ENCODE data around the gene SLC12A4.
"Not testable (repeated sequence)": the region's sequence is repeated elsewhere in the genome, so short reads cannot be mapped to it uniquely, and the experiment has no call there.

SLC12A4 gene

DNA sequence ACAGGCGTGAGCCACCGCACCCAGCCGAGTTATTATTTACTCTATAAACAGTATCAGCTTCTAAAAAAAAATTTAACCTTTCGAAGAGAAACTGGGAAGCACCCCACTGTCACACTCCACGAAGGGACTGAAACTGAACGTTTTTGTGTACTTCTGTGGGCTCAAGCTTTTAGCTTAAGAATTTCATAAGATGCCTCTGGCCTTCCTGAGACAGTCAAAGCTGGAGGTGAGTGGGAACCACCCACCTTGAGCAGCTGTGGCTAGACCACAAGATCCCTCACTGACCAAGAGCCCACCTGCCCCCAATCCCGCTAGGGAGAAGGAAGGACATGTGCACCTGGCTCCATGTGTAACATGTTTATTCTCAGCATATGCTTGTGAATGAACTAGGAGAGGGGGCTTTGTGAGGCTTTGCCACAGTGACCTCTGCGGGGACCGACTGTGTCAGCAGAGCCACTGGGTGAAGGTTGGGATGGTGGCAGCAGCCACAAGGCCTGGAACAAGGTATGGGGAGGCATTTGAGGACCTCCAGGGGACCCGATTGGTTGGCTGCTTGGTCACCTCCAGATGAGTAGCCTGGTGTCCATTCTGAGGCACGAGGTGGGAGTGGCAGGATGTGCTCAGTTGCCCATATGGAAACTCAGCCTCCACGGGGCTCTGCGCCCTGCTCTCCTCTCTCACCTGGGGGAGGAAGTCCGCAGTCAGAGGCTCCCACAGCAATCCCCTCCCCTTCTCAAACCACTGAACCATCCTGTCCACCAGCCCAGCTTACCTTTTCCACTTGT is 7.1 kb upstream of the SLC12A4 start:
- TF ChIP-seq CTCF (IDR thresholded peaks at IDR 0.05; ENCODE audit: insufficient read depth, low read depth, low read length, missing control alignments) = no peak
- peak overlapping the region; percentile 1; the same call in 1 of the 2 replicates for H3K4me3 ChIP-seq (ENCODE audit: low read depth, low read length)
- DNase-seq (ENCODE audit: low read depth) = peak; percentile 80

- DNase-seq (ENCODE audit: low read depth); H3K4me3 ChIP-seq (ENCODE audit: low read depth, low read length): not testable (repeated sequence)
Observed at GRCh38 chr16:67972285-67972684, 3.8 kb upstream of the SLC12A4 start.

GRCh38 chr16:67971111-67971510 is 2.7 kb upstream of the SLC12A4 start:
- DNase-seq (ENCODE audit: low read depth) = no peak
- TF ChIP-seq CTCF (IDR thresholded peaks at IDR 0.05; ENCODE audit: insufficient read depth, low read depth, low read length, missing control alignments) = no peak
- H3K4me3 ChIP-seq (ENCODE audit: low read depth, low read length) = no peak overlapping the region

GRCh38 chr16:67969254-67970039 is 1.0 kb upstream of the SLC12A4 start:
- TF ChIP-seq CTCF (IDR thresholded peaks at IDR 0.05; ENCODE audit: insufficient read depth, low read depth, low read length, missing control alignments) = no peak
- peak overlapping the region; percentile 71 for H3K4me3 ChIP-seq (ENCODE audit: low read depth, low read length)
- no peak for DNase-seq (ENCODE audit: low read depth)

DNA sequence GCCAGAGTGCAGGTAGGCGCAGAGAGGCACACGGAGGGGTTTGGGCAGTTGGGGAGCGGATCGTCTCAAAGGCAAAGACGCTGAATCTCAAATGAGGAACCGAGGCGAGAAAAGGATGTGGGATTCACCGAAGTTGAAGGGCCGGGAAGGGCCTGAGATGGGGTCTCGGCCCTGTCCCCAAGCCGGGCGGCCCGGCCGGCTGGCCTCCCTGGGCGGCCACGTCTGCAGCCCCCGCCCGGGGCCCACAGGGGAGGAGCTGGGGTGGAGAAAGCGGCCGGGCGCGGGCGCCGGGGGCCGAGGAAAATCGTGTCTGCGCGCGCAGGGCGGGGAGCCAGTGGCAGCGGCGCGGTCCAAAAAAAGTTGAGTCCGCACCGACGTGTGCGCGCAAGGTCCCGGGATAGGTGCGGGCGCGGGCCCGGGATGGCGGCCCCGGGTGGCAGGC is 458 bp downstream of the SLC12A4 start:
- DNase-seq (ENCODE audit: low read depth) = peak; percentile 43
- TF ChIP-seq CTCF (IDR thresholded peaks at IDR 0.05; ENCODE audit: insufficient read depth, low read depth, low read length, missing control alignments) = no peak
- peak overlapping the region; percentile 71 for H3K4me3 ChIP-seq (ENCODE audit: low read depth, low read length)

DNA sequence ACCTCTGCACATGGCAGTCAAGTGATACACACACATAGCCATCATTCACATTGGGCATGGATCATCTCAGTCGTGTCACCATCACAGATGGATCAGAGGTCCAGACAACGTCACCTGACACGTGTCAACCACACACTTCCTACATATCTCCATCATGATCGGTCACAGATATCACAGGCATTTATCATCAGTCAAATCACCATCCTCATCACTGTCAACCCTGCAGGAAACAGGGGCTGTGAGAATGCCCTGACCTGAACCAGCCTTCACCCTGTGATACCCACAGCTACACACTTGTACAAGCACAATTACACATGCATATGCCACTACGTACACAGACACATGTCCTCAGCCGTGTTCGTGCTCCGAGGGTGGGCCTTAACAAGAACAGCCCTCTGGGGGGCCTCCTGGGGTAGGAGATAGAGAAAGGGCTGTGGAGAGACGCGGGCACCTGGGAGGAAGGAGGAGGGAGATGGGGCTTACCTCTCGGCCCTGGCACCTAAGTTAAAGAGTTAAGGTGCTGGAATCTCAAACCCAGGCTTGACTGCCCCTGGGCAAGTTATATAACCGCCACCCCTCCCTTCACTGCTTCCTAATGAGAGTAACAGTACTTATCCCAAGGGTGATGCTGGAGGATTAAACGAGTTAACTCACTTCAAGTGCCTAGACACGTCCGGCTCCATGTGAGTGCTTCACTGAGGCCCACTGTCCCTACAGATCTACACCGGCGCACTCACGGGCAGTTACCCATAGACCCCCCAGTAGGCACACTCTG is 1.1 kb downstream of the SLC12A4 start:
- TF ChIP-seq CTCF (IDR thresholded peaks at IDR 0.05; ENCODE audit: insufficient read depth, low read depth, low read length, missing control alignments) = no peak
- peak overlapping the region; percentile 71 for H3K4me3 ChIP-seq (ENCODE audit: low read depth, low read length)
- peak; percentile 55 for DNase-seq (ENCODE audit: low read depth)
